Gastroesophageal sphincter (tissue), 4 donors: ENCODE results near the gene HTR3E. TPM values are rescaled to one million over a fixed set of nuclear protein-coding genes. Genes with fewer than 3 reads are reported as not detected.
"Not testable (repeated sequence)": the region's sequence is repeated elsewhere in the genome, so short reads cannot be mapped to it uniquely, and the experiment has no call there.

Experiments used
- ATAC-seq: fragments of 150-250 bp; one replicate; pipeline ENCODE4 v1.9.1; 2016; ENCODE audit warnings: mild to moderate bottlenecking, moderate library complexity
- H3K27ac ChIP-seq, 4 donors: fragments of 200-600 bp; sonication (generic) in 3 of 4; 1 replicate in 3 of 4; 2 replicates in 1 of 4; pipeline ENCODE4 v1.5.1; 2016 to 2019
- H3K27me3 ChIP-seq: fragments of 200-600 bp; sonication (generic); one replicate; pipeline ENCODE4 v1.5.1; 2019
- H3K36me3 ChIP-seq, 2 donors: fragments of 200-600 bp; sonication (generic); one replicate each; pipeline ENCODE4 v1.5.1; 2019; ENCODE audit warnings: control low read depth in 1 of 2
- H3K4me1 ChIP-seq, 3 donors: fragments of 200-600 bp; sonication (generic); 1 replicate in 2 of 3; 2 replicates in 1 of 3; pipeline ENCODE4 v1.5.1; 2016 to 2019; ENCODE audit warnings: control low read depth in 2 of 3
- H3K4me3 ChIP-seq, 2 donors: fragments of 200-600 bp; sonication (generic); one replicate each; pipeline ENCODE4 v1.5.1; 2019; ENCODE audit warnings: mild to moderate bottlenecking in 1 of 2, moderate library complexity in 1 of 2
- H3K9me3 ChIP-seq, 3 donors: fragments of 200-600 bp; sonication (generic); one replicate each; pipeline ENCODE4 v1.5.1; 2017 to 2019; ENCODE audit warnings: control low read depth in 2 of 3
- EP300 ChIP-seq: sonication (generic); formaldehyde crosslinking; IDR thresholded peaks from one replicate; pipeline ENCODE4 v1.6.1; 2017; ENCODE audit warnings: antibody characterized with exemption, mild to moderate bottlenecking
- POLR2A ChIP-seq, 2 donors: fragments of 450-650 bp; IDR thresholded peaks; one replicate each; pipeline ENCODE4 v1.6.1; 2017; ENCODE audit warnings: antibody characterized with exemption in 2 of 2, mild to moderate bottlenecking in 2 of 2, moderate library complexity in 1 of 2
- POLR2AphosphoS5 ChIP-seq: sonication (generic); formaldehyde crosslinking; IDR thresholded peaks from one replicate; pipeline ENCODE4 v1.6.1; 2017; ENCODE audit warnings: antibody characterized with exemption
- WGBS, 2 donors: methylation state at CpG; one replicate each; pipeline ENCODE4 v1.1.5; 2018; ENCODE audit warnings: low coverage in 1 of 2; 5-methylcytosine and 5-hydroxymethylcytosine counted together
- total RNA-seq, 4 donors: library from RNA; depleted of rRNA; stranded (reverse); fragments of >200 nt; gene quantifications; one replicate each; pipeline ENCODE4 v1.1.0, GENCODE V29; 2016
- TF ChIP-seq, protein P1 (sequence below), 4 experiments: fragments of 200-600 bp in 2 of 4; fragments of 450-650 bp in 2 of 4; sonication (generic) in 1 of 4; IDR thresholded peaks; one replicate each; pipeline ENCODE4 v1.5.1; 2017 to 2019; ENCODE audit warnings: antibody characterized with exemption in 4 of 4, mild to moderate bottlenecking in 2 of 4, moderate library complexity in 2 of 4

HTR3E gene
- total RNA-seq, 4 donors from 2014 or later = not detected

DNA sequence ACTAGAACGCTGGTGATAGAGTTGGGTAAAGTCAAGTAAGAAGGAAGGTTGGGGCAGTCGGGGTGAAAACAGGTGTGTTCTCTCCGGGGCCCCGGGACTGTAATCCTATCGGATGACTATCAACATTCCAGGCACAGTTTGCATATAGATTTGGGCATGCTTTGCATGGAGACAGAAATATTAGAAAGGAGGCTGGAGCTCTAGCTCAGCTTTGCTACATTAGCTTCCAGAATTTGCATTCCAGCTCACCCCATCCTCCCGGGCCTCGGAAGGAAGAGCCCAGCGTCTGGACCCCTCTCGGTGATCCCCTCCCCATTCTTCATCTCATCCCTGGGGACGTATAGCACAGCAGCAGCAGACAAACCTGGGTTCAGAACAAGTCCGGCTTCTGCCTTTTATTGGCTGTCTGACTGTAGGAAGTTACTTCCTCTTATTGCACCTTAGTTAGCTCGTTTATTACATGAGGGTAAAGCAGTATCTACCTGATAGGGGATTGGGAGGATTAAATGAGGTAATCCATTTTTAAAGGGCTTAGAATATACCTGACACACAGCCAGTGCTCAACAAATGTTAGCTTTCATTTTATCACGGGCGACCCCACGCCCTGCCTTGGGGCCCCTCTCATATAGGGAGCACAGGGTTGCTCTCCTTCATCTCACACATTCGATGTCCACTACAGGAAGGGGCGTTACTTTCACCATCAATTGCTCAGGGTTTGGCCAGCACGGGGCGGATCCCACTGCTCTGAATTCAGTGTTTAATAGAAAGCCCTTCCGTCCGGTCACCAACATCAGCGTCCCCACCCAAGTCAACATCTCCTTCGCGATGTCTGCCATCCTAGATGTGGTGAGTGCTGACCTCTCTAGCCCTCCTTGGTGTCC is 3.2 kb downstream of the HTR3E start:
- TF ChIP-seq, protein P1, sequence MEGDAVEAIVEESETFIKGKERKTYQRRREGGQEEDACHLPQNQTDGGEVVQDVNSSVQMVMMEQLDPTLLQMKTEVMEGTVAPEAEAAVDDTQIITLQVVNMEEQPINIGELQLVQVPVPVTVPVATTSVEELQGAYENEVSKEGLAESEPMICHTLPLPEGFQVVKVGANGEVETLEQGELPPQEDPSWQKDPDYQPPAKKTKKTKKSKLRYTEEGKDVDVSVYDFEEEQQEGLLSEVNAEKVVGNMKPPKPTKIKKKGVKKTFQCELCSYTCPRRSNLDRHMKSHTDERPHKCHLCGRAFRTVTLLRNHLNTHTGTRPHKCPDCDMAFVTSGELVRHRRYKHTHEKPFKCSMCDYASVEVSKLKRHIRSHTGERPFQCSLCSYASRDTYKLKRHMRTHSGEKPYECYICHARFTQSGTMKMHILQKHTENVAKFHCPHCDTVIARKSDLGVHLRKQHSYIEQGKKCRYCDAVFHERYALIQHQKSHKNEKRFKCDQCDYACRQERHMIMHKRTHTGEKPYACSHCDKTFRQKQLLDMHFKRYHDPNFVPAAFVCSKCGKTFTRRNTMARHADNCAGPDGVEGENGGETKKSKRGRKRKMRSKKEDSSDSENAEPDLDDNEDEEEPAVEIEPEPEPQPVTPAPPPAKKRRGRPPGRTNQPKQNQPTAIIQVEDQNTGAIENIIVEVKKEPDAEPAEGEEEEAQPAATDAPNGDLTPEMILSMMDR (IDR thresholded peaks at IDR 0.05) = no peak
- TF ChIP-seq POLR2AphosphoS5 (no peak), EP300 (no peak), POLR2A (IDR thresholded peaks at IDR 0.05) (no peak)
- Histone ChIP-seq H3K4me3 (no peak overlapping the region), H3K27me3 (peaks cover 6% of the 10 kb centered on the region), H3K4me1 (no peaks in the 10 kb centered on the region), H3K36me3 (no peaks in the 10 kb centered on the region), H3K9me3 (no peaks in the 10 kb centered on the region), H3K27ac (no peak overlapping the region)
- 54 to 60% methylated on average over 13 to 22 of the region's 24 CpGs for WGBS, 2 donors
- no peak for ATAC-seq

DNA sequence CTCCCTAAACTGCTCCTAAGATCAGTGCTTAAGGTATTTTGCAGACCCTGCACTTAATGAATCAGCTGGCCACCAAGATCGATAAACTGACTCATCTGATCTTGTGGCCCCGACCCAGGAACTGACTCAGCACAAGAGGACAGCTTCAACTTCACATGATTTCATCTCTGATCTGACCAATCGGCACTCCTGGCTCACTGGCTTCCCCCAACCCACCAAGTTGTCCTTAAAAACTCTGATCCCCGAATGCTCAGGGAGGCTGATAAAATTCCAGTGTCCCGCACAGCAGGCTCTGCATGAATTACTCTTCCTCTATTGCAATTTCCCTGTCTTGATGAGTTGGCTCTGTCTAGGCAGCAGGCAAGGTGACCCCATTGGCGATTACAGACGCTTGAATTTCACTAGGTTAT is 13.5 kb downstream of the HTR3E start:
- ATAC-seq = no peak
- TF ChIP-seq POLR2AphosphoS5 = no peak
- TF ChIP-seq, protein P1 (IDR thresholded peaks at IDR 0.05) = no peak
- TF ChIP-seq POLR2A (IDR thresholded peaks at IDR 0.05) = no peak
- no peak overlapping the region for H3K27ac ChIP-seq
- H3K4me3 ChIP-seq = no peak overlapping the region
- H3K9me3 ChIP-seq = no peaks in the 10 kb centered on the region
- no peaks in the 10 kb centered on the region for H3K4me1 ChIP-seq
- 43 to 66% methylated on average over 3 to 5 of the region's 7 CpGs for WGBS, 2 donors
- H3K36me3 ChIP-seq = no peaks in the 10 kb centered on the region
- peaks cover 5% of the 10 kb centered on the region for H3K27me3 ChIP-seq

DNA sequence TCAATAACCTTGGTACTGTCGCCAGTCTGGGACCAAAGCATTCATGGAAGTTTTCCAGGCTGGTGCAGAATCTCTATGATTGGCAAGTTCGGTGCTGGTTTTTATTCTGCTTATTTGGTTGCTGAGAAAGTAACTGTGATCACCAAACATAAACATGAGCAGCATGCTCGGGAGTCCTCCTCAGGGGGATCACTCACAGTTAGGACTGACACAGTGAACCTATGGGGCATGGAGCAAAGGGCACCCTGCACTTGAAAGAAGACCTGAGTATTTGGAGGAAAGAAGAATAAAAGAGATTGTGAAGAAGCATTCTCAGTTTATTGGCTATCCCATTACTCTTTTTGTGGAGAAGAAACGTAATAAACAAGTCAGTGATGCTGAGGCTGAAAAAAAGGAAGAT is 19.2 kb downstream of the HTR3E start:
- H3K4me3 ChIP-seq = no peak overlapping the region
- H3K27me3 ChIP-seq = peaks cover 5% of the 10 kb centered on the region
- no peaks in the 10 kb centered on the region for H3K36me3 ChIP-seq
- TF ChIP-seq EP300 (no peak), POLR2A (IDR thresholded peaks at IDR 0.05) (no peak), POLR2AphosphoS5 (no peak)
- TF ChIP-seq, protein P1 (IDR thresholded peaks at IDR 0.05) = no peak
- 52 to 76% methylated on average over 2 to 4 of the region's 4 CpGs for WGBS, 2 donors
- no peak for ATAC-seq
- no peak overlapping the region for H3K27ac ChIP-seq
- H3K9me3 ChIP-seq = no peaks in the 10 kb centered on the region
- no peaks in the 10 kb centered on the region for H3K4me1 ChIP-seq

DNA sequence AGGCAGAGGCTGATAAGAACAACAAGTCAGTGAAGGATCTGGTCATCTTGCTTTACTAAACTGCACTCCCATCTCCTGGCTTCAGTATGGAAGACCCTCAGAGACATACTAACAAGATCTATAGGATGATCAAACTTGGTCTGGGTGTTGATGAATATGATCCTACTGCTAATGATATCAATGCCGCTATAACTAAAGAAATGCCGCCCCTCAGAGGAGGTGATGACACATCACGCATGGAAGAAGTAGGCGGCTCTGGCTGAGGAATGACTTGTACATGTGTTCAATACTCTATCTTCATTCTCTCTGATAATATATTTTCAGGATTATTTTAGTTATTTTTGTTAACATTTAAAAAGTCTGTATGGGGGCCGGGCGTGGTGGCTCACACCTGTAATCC is 20.8 kb downstream of the HTR3E start:
- Histone ChIP-seq H3K36me3 (no peaks in the 10 kb centered on the region), H3K27ac (no peak overlapping the region), H3K9me3 (no peaks in the 10 kb centered on the region), H3K27me3 (no peaks in the 10 kb centered on the region), H3K4me3 (no peak overlapping the region), H3K4me1 (no peaks in the 10 kb centered on the region)
- TF ChIP-seq, protein P1 (IDR thresholded peaks at IDR 0.05) = no peak
- no peak for TF ChIP-seq POLR2A (IDR thresholded peaks at IDR 0.05)
- no peak for ATAC-seq
- WGBS, 2 donors = 85 to 100% methylated on average over 1 to 4 of the region's 6 CpGs

DNA sequence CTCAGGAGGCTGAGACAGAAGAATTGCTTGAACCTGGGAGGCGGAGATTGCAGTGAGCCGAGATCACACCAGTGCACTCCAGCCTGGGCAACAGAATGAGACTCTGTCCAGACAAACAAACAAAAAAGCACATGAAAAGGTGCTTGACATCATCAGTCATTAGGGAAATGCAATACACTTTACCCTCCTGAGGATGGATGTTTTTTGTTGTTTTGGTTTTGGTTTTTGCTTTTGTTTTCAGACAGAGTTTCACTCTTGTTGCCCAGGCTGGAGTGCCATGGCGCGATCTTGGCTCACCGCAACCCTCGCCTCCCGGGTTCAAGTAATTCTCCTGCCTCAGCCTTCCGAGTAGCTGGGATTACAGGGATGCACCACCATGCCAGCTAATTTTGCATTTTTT is 24.2 kb downstream of the HTR3E start:
- H3K27ac ChIP-seq, H3K9me3 ChIP-seq, H3K4me1 ChIP-seq, H3K4me3 ChIP-seq, H3K27me3 ChIP-seq, H3K36me3 ChIP-seq, ATAC-seq: not testable (repeated sequence)
- 84 to 92% methylated on average over 6 to 8 of the region's 8 CpGs for WGBS, 2 donors
